HEK293T (cell line): Measurements from ENCODE around the gene FGR.

ENCODE experiments used
- ARNT ChIP-seq: fragments of 450-650 bp; IDR thresholded peaks from 2 replicates; pipeline ENCODE4 v1.6.1; 2017; ENCODE audit warnings: mild to moderate bottlenecking
- BHLHE40 ChIP-seq: fragments of 450-650 bp; IDR thresholded peaks from 2 replicates; pipeline ENCODE4 v1.6.1; 2016; ENCODE audit warnings: mild to moderate bottlenecking, moderate library complexity, borderline replicate concordance
- ELF4 ChIP-seq: fragments of 450-650 bp; IDR thresholded peaks from 2 replicates; pipeline ENCODE4 v1.6.1; 2017; ENCODE audit warnings: antibody characterized with exemption
- FOXK2 ChIP-seq: fragments of 450-650 bp; IDR thresholded peaks from 2 replicates; pipeline ENCODE4 v1.6.1; 2016; ENCODE audit warnings: mild to moderate bottlenecking
- FOXM1 ChIP-seq: fragments of 450-650 bp; IDR thresholded peaks from 2 replicates; pipeline ENCODE4 v1.6.1; 2017; ENCODE audit warnings: mild to moderate bottlenecking, borderline replicate concordance
- L3MBTL2 ChIP-seq: fragments of 450-650 bp; conservative IDR thresholded peaks from 2 replicates; pipeline ENCODE4 v1.6.1; 2016; ENCODE audit warnings: mild to moderate bottlenecking
- LEF1 ChIP-seq: fragments of 450-650 bp; IDR thresholded peaks from 2 replicates; pipeline ENCODE4 v1.6.1; 2017; ENCODE audit warnings: mild to moderate bottlenecking, borderline replicate concordance
- NFRKB ChIP-seq: fragments of 450-650 bp; IDR thresholded peaks from 2 replicates; pipeline ENCODE4 v1.6.1; 2016; ENCODE audit warnings: mild to moderate bottlenecking, moderate library complexity
- SP1 ChIP-seq: fragments of 450-650 bp; IDR thresholded peaks from 2 replicates; pipeline ENCODE4 v1.6.1; 2017
- SUZ12 ChIP-seq: fragments of 450-650 bp; IDR thresholded peaks from 2 replicates; pipeline ENCODE4 v1.6.1; 2016; ENCODE audit warnings: mild to moderate bottlenecking
- TF ChIP-seq, protein P1 (sequence below): fragments of 450-650 bp; IDR thresholded peaks from 2 replicates; pipeline ENCODE4 v1.6.1; 2016

GRCh38 chr1:27652111-27652864 lies 17.3 kb upstream of the FGR start:
- TF ChIP-seq, protein P1, sequence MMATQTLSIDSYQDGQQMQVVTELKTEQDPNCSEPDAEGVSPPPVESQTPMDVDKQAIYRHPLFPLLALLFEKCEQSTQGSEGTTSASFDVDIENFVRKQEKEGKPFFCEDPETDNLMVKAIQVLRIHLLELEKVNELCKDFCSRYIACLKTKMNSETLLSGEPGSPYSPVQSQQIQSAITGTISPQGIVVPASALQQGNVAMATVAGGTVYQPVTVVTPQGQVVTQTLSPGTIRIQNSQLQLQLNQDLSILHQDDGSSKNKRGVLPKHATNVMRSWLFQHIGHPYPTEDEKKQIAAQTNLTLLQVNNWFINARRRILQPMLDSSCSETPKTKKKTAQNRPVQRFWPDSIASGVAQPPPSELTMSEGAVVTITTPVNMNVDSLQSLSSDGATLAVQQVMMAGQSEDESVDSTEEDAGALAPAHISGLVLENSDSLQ = no peak
- no peak for TF ChIP-seq LEF1
- no peak for TF ChIP-seq FOXK2
- TF ChIP-seq ARNT = no peak
- no peak for TF ChIP-seq SP1
- TF ChIP-seq FOXM1 = no peak
- no peak for TF ChIP-seq SUZ12
- no peak for TF ChIP-seq ELF4
- no peak for TF ChIP-seq NFRKB
- no peak for TF ChIP-seq L3MBTL2
- no peak for TF ChIP-seq BHLHE40
